HG02885 (cell line): ENCODE data around the gene PON2.
A peak's percentile ranks its signal among the peaks of the same experiment; 100 is the strongest.
"Not testable (repeated sequence)": the region's sequence is repeated elsewhere in the genome, so short reads cannot be mapped to it uniquely, and the experiment has no call there.

Source experiments
- ATAC-seq: cut with Tn5 transposase; IDR thresholded peaks from one replicate; pipeline ENCODE4 v1.9.1; 2021; ENCODE audit warnings: mild to moderate bottlenecking; ENCODE audit not compliant: unreplicated experiment, poor library complexity

Gene PON2

GRCh38 chr7:95434557-95435421 lies at the start of gene PON2:
Gene PON2, minus strand, starts transcription at chr7:95435028. Its CDS starts 77 bp downstream, at chr7:95434951.
- ATAC-seq = peak; percentile 96

- ATAC-seq = no peak
Measured at GRCh38 chr7:95482424-95482823, 47.6 kb upstream of the PON2 start.

GRCh38 chr7:95481271-95482165 lies 46.7 kb upstream of the PON2 start:
- no peak for ATAC-seq

- ATAC-seq = peak; percentile 79
Measured at GRCh38 chr7:95479992-95480624, 45.3 kb upstream of the PON2 start.

- ATAC-seq = no peak
Measured at GRCh38 chr7:95478272-95479037, 43.6 kb upstream of the PON2 start.

- ATAC-seq = peak; percentile 60
Measured at GRCh38 chr7:95476904-95477594, 42.2 kb upstream of the PON2 start.

GRCh38 chr7:95476072-95476847 lies 41.4 kb upstream of the PON2 start:
- ATAC-seq = no peak

GRCh38 chr7:95473276-95473985 lies 38.6 kb upstream of the PON2 start:
- no peak for ATAC-seq

GRCh38 chr7:95472581-95473161 lies 37.8 kb upstream of the PON2 start:
- ATAC-seq = no peak

- ATAC-seq = no peak
Measured at GRCh38 chr7:95471071-95471470, 36.2 kb upstream of the PON2 start.

GRCh38 chr7:95470452-95470851 lies 35.6 kb upstream of the PON2 start:
- ATAC-seq = peak; percentile 99

- ATAC-seq = no peak
Measured at GRCh38 chr7:95469848-95470247, 35.0 kb upstream of the PON2 start.

- no peak for ATAC-seq
Measured at GRCh38 chr7:95469187-95469586, 34.4 kb upstream of the PON2 start.

GRCh38 chr7:95467912-95468607 lies 33.2 kb upstream of the PON2 start:
- ATAC-seq = no peak

GRCh38 chr7:95460653-95461052 lies 25.8 kb upstream of the PON2 start:
- ATAC-seq = not testable (repeated sequence)

GRCh38 chr7:95457947-95458346 lies 23.1 kb upstream of the PON2 start:
- ATAC-seq = no peak

GRCh38 chr7:95454438-95455045 lies 19.7 kb upstream of the PON2 start:
- peak; percentile 69 for ATAC-seq
